ENCODE results near the gene APOD. TPM values are rescaled to one million over a fixed set of nuclear protein-coding genes. Genes with fewer than 3 reads are reported as not detected.

APOD gene
- total RNA-seq, 1 donor from 2014 or later = 322 TPM

- DNase-seq (no peak), ATAC-seq (ENCODE audit: poor library complexity) (no peak)
- intact Hi-C loops (cut with DNase I) = no loop called here
These were observed 15.1 kb downstream of the APOD start for GRCh38 chr3:195568630-195569029.

GRCh38 chr3:195566797-195567196, 16.9 kb downstream of the APOD start:
- ATAC-seq (ENCODE audit: poor library complexity) (no peak), DNase-seq (no peak)
- intact Hi-C loops (cut with DNase I) = no loop called here

GRCh38 chr3:195565716-195566115, 18.0 kb downstream of the APOD start:
- intact Hi-C loops (cut with DNase I) = no loop called here
- DNase-seq (no peak), ATAC-seq (ENCODE audit: poor library complexity) (no peak)

- DNase-seq (no peak), ATAC-seq (ENCODE audit: poor library complexity) (no peak)
- intact Hi-C loops (cut with DNase I) = no loop called here
These were observed 20.4 kb downstream of the APOD start for GRCh38 chr3:195563317-195563716.

- no peak for DNase-seq
- intact Hi-C loops (cut with DNase I) = no loop called here
- no peak for ATAC-seq (ENCODE audit: poor library complexity)
These were observed 23.9 kb downstream of the APOD start for GRCh38 chr3:195559723-195560409.

- intact Hi-C loops (cut with DNase I) = no loop called here
- peak; percentile 39 for ATAC-seq (ENCODE audit: poor library complexity)
- no peak for DNase-seq
These were observed 25.1 kb downstream of the APOD start for GRCh38 chr3:195558602-195559001.

- ATAC-seq (ENCODE audit: poor library complexity) = no peak
- no peak for DNase-seq
- intact Hi-C loops (cut with DNase I) = no loop called here
These were observed 26.4 kb downstream of the APOD start for GRCh38 chr3:195557322-195557721.

- no peak for DNase-seq
- ATAC-seq (ENCODE audit: poor library complexity) = no peak
- intact Hi-C loops (cut with DNase I) = no loop called here
These were observed 27.4 kb downstream of the APOD start for GRCh38 chr3:195556390-195556789.

- ATAC-seq (ENCODE audit: poor library complexity) = no peak
- intact Hi-C loops (cut with DNase I) = no loop called here
- DNase-seq = no peak
These were observed 28.6 kb downstream of the APOD start for GRCh38 chr3:195555110-195555509.

- DNase-seq (no peak), ATAC-seq (ENCODE audit: poor library complexity) (no peak)
- intact Hi-C loops (cut with DNase I) = no loop called here
These were observed 29.3 kb downstream of the APOD start for GRCh38 chr3:195554458-195554857.

GRCh38 chr3:195553268-195553667, 30.5 kb downstream of the APOD start:
- no peak for DNase-seq
- no peak for ATAC-seq (ENCODE audit: poor library complexity)
- intact Hi-C loops (cut with DNase I) = no loop called here

GRCh38 chr3:195551381-195551978, 32.3 kb downstream of the APOD start:
- intact Hi-C loops (cut with DNase I) = no loop called here
- ATAC-seq (ENCODE audit: poor library complexity) (peak; percentile 74), DNase-seq (peak; percentile 71)

- ATAC-seq (ENCODE audit: poor library complexity) (peak; percentile 45), DNase-seq (no peak)
- intact Hi-C loops (cut with DNase I) = no loop called here
These were observed 33.0 kb downstream of the APOD start for GRCh38 chr3:195550723-195551122.

GRCh38 chr3:195549931-195550519, 33.7 kb downstream of the APOD start:
- ATAC-seq (ENCODE audit: poor library complexity) (no peak), DNase-seq (no peak)
- intact Hi-C loops (cut with DNase I) = no loop called here

- ATAC-seq (ENCODE audit: poor library complexity) (no peak), DNase-seq (no peak)
- intact Hi-C loops (cut with DNase I) = no loop called here
These were observed 34.8 kb downstream of the APOD start for GRCh38 chr3:195548987-195549386.

GRCh38 chr3:195548501-195548900, 35.2 kb downstream of the APOD start:
- intact Hi-C loops (cut with DNase I) = no loop called here
- DNase-seq (no peak), ATAC-seq (ENCODE audit: poor library complexity) (no peak)

GRCh38 chr3:195548006-195548405, 35.7 kb downstream of the APOD start:
- intact Hi-C loops (cut with DNase I) = no loop called here
- ATAC-seq (ENCODE audit: poor library complexity) (no peak), DNase-seq (no peak)

- intact Hi-C loops (cut with DNase I) = no loop called here
- DNase-seq (no peak), ATAC-seq (ENCODE audit: poor library complexity) (no peak)
These were observed 37.6 kb downstream of the APOD start for GRCh38 chr3:195546130-195546560.

- peak; percentile 17 for ATAC-seq (ENCODE audit: poor library complexity)
- intact Hi-C loops (cut with DNase I) = no loop called here
- DNase-seq = peak; percentile 61
These were observed 39.1 kb downstream of the APOD start for GRCh38 chr3:195544634-195545033.

- no peak for ATAC-seq (ENCODE audit: poor library complexity)
- DNase-seq = no peak
- intact Hi-C loops (cut with DNase I) = no loop called here
These were observed 39.6 kb downstream of the APOD start for GRCh38 chr3:195544230-195544536.
